Measurements from ENCODE around the gene DCUN1D4.
"Not testable (repeated sequence)": the region's sequence is repeated elsewhere in the genome, so short reads cannot be mapped to it uniquely, and the experiment has no call there.

The DCUN1D4 gene

DNA sequence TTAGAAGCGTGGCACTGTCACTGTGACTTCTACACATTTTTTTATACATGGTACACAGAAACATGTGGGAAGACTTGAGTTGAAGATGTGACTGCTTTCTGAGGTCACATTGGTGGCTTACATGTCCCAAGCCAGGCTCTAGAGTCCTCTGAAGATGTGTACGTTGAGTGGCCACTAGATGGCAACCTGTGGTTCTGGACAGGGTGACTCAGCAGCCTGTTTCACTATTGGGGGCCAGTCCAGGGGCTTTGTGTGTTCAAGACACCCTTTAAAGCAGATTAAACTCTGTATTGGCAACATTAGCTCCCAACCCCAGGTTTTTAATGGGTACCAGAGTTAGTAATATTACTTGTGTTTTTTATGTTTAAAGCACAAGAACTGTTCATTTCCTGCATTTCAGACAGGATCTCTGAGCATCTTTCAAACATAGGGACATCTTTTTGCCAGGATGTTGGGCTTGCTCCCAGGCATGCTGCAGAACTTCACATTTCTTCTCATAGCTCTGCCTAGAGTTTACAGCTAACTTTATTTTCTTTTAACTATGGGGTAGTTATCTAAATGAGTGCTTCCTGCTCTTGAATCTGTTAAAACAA, 53.0 kb downstream of the DCUN1D4 start:
- no peak for DNase-seq

DNA sequence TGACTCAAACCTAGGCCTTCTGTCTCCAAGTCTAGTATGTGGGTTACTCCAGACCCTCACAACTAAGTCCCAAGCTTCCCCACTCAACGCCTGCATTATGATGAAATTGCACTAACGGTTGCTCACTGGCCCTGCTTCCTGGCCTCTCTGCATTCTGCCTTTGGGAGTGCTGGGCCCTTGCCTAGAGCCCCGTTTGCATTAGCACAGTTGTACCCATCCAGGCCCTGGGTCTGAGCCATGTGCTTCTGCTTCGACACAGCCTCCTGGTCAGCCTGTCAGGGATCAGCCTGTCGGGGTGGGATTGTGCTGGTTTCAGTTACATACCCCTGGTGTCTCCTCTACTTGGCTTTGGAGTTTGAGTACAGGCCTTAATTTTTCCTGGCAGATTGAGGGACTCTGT, 58.4 kb downstream of the DCUN1D4 start:
- no peak for DNase-seq

DNA sequence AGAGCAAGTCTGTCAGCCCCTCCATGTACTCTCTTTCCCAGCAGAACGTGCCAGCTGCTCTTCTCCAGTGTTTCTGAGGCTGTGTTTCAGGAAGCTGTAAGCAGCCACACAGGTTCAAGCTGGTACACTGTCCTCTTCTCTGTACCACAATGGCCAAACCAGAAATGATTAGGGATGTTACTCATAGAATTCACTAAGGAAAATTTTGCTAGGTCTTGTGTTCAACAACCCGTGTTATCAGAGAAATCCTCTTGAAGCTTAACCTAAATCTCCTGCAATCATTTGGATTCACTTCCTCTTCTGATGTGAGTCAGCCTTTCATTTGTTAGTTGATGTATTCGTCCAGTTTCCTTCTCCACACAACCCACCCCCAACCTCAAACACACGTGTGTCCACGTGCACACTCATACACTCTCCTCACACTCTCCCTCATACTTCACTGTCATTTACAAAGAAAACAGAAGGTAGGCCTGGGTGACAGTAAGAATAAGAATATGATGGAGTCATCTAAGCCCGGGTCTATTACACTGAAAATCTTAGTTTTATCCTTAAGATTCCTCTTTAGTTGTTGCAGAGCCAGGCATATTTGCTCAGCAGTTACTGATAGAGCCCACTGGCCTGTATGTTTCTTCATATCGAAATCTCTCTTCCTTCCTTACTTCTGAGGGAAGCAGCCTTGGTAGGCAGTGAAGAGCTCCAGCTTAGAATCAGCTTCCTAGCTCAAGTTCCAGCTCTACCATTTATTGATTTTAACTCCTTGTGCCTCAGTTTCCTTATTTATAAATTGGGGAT, 63.4 kb downstream of the DCUN1D4 start:
- no peak for DNase-seq

DNA sequence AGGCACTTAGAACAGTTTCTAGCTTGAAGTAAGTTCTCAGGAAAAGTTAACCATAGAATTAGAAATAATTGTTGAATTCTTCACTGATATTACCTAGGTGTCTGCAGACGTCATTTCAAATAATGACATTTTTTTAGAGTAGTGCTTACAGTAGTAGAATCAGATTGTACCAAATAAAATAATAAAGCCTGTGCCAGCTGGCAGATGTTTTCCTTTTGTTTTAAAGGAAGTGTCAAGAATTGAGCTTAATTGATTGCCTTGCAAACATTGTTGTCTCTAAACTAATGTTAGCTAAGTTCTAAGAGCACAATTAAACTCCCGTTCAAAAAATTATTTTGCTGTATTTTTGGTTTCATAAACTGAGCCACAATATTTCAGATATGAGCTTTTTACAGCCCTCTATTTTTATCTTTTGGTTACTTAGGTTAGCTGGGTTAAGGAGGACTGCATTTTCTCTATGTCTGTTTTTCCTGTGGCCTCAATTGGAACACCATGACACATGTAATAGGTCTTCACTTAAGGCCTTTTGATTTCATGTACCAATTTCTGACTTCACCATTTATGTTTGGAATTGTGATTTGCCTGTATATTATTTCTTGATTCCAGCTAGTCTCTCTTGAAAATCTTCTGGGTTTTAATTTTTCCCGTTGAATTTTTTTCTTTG, 64.2 kb downstream of the DCUN1D4 start:
- no peak for DNase-seq

DNA sequence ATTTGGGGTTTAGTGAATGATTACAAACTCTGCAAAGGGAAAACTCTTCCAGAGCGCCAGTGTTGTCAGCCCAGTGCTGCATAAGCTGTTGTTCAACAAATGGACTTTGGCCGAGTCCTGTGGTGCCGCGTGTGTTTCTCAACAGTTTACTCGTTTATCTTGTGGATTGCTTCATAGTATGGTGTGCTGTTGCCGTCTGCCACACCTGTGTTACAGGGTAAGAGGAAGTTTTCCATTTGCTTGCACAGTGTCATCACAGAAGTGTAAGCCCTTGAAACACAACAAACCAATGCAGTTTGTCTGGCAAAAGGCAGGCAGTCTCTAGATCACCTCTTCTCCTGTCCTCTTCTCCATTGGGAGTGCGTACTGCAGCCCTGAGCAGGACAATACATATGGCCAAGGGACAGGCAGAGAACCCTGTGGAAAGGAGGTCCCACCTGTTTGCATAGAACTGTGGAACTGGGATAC, 66.3 kb downstream of the DCUN1D4 start:
- DNase-seq, result no peak

DNA sequence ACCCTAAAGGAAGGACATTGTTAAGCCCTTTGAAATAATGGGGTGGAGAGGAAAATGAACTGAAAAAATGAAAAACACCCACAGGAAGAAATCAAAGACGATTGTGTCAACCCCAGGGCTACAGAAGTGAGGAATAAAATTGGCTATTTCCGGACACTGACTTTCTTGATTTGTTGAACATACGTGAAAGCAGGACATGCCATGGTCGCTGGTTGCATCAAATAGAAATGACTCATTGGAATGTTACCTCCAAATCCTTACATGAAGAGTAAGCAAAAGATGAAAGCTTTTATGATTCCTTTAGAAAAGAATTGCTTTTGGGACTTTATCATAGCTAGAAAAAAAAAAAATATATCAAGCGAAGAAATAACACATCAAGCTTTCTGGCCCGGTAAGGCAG, 75.3 kb downstream of the DCUN1D4 start:
- DNase-seq, result no peak

- no peak for DNase-seq
Measured at GRCh38 chr4:51923343-51923742, 80.4 kb downstream of the DCUN1D4 start.

DNA sequence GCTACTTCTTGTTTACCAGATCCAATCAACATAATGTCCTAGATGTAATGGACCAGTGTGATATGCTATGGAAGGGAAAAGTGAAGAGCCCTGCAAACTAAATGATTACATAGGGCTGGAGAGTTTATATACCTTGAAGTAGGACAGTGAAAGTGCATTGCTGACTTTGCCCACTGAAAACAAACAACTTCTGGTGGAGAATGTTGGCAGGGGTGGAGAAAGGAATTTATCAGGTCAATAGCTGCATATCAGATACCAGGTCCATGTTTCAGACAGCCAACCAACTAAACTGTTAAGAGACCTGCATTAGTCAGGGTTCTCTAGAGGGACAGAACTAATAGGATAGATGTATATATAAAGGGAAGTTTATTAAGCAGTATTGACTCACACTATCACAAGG, 82.4 kb downstream of the DCUN1D4 start:
- DNase-seq, result no peak

DNA sequence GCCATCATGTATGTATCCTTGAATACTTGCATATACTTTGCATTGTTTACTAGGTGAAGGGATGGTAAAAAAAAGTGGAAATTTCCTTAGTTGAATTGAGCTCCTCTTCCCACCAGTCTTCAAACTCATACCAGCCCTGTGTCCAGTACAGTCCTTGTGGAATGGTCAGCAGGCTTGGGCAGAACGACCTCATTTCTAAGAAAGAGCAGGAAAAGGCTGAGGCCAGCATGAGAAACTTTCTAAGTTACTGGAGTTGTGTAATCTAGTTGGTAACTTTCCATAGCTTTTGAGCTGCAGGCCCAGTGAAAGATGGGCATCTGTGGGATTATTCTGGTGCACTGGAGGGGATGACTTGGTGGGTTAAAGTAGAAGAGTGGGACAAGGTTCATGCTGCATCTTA, 87.6 kb downstream of the DCUN1D4 start:
- DNase-seq, result no peak

DNA sequence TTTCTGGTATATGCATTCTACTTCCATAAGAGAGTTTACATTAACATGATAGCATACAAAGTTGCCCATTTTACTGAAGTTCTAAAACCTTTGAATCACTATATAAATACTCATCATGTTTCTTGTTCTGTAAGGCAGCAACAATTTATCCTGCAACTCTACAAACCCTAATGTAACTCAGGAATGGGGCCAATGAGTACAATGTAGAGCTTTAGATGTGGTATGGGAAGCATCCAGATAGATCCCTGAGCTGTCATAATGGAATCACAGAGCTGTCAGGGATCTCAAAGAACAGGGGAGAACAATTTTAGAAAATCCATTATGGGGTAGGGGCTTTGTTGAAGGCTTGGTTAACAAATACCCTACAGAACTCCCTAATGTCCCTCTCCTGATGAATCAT, 88.5 kb downstream of the DCUN1D4 start:
- no peak for DNase-seq

- DNase-seq, result no peak
Measured at GRCh38 chr4:51932261-51932660, 89.3 kb downstream of the DCUN1D4 start.

DNA sequence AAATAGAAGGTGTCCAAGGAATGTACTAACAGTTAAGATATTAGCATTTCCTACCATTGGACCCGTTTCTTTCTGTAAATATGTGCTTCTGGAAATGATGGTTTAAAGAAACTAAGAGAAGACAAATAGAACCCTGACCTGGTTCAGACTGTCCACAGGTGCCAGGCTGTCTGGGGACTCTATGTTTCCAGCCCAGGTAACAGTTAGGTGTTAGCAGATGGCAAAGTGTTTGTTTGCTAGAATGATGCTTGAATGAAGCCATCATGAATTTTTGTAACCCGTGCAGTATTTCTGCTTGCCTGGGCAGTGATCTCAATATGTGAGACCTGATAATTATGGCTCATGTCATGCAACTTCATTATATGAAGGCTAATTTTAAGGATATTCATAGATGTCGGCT, 89.7 kb downstream of the DCUN1D4 start:
- no peak for DNase-seq

DNA sequence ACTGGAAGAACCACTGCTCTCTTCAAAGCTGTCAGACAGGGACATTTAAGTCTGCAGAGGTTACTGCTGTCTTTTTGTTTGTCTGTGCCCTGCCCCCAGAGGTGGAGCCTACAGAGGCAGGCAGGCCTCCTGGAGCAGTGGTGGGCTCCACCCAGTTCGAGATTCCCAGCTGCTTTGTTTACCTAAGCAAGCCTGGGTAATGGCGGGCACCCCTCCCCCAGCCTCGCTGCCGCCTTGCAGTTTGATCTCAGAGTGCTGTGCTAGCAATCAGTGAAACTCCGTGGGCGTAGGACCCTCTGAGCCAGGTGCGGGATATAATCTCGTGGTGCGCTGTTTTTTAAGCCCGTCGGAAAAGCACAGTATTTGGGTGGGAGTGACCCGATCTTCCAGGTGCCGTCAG, 97.5 kb downstream of the DCUN1D4 start:
- DNase-seq, result not testable (repeated sequence)

- DNase-seq, result no peak
Measured at GRCh38 chr4:51942108-51942832, 99.3 kb downstream of the DCUN1D4 start.

- no peak for DNase-seq
Measured at GRCh38 chr4:51942833-51943215, 99.9 kb downstream of the DCUN1D4 start.

- DNase-seq, result no peak
Measured at GRCh38 chr4:51943221-51943620, 100.3 kb downstream of the DCUN1D4 start.

- DNase-seq, result no peak
Measured at GRCh38 chr4:51958199-51958968, 115.4 kb downstream of the DCUN1D4 start.

DNA sequence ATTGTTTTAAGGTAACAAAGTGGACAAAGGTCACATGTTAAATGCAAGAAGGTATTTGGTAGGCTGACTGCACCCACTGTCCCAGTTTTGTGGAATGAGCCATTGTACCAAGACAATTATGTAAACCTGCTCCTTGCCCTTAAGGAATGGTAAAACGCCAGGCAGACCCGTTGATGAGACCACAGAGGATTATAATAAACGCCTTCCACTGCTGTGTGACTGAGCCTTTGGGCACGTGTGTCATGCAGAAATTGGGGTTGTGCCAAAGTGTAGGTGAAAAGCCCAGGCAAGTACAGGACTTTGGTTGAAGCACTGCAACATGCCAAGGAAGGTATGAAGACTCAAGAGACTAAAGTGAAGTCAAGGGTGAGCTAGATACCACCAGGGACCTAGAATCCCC, 117.5 kb downstream of the DCUN1D4 start:
- DNase-seq, result no peak

DNA sequence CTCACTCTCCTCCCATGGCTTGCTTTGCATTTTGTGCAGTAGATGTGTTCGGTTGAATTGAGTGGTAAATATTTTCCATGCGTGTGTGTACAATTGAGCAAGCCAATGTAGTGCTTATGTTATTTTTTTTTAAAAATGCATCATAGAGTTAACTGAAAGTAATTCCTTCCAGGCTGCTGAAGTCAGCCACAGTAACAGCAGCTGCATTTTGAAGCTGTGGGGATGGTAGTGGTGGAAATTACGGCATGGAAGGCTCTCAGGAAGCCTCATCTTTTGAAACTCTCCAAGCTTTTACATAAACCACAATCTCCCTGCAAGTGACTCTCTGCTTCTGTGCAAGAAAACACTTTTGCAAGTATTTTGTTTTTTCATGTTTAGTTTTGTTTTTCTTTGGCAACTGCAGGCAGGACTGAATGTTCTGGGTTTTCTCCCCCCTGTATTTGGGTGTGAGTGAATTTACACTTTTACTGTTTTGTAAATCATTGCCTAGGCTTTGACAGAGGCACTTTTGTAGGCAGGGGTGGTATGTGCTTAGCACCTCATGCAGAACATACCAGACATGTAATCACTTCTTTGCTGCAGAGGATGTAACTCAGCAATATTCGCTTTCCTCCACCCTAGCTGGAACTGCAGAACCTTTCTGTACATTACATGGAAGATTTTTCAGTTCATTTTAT, 121.0 kb downstream of the DCUN1D4 start:
- no peak for DNase-seq

DNA sequence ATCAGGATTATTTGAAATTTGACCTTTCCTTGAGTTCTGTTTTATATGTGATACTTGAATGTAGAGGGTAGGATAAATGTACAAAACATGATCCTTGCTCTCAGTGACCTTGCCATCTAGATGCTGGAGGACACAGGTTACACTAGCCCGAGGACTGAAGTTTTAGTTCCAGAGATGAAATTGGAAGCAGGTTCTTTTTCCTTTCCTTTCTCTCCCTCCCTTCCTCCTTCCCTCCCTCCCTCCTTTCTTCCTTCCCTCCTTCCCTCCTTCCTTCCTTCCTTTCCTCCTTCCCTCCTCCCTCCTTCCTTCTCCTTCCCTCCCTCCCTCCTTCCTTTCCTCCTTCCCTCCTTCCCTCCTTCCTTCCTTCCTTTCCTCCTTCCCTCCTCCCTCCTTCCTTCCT, 122.9 kb downstream of the DCUN1D4 start:
- no peak for DNase-seq
